Calu3 (cell line): Measurements from ENCODE around the gene SCN1B. TPM values are rescaled to one million over a fixed set of nuclear protein-coding genes. Genes with fewer than 3 reads are reported as not detected.

Experiments
- BruUV-seq: library from RNA; stranded (reverse); fragments of 400-500 nt; replicated peaks from 2 replicates; lab custom pipeline; 2021; lab: Mats Ljungman, UMichigan
- CTCF ChIA-PET: fragments of 300-600 bp; sonication (Branson Sonifier 250); formaldehyde crosslinking; loops from one replicate; lab custom pipeline; 2022; ENCODE audit warnings: antibody characterized with exemption; lab: Charles Lee
- DNase-seq: peaks from one replicate; pipeline ENCODE4 v3.0.0; 2022
- H3K27ac Mint-ChIP-seq: one replicate; pipeline ENCODE4 v1.8.0; 2022; ENCODE audit warnings: mixed read lengths; ENCODE audit not compliant: unreplicated experiment
- H3K27me3 Mint-ChIP-seq: one replicate; pipeline ENCODE4 v1.8.0; 2022; ENCODE audit warnings: mixed read lengths; ENCODE audit not compliant: unreplicated experiment
- H3K36me3 Mint-ChIP-seq: one replicate; pipeline ENCODE4 v1.8.0; 2022; ENCODE audit warnings: mild to moderate bottlenecking, moderate library complexity, mixed read lengths; ENCODE audit not compliant: insufficient read depth, unreplicated experiment
- H3K4me1 Mint-ChIP-seq: one replicate; pipeline ENCODE4 v1.8.0; 2022; ENCODE audit warnings: mild to moderate bottlenecking, low read depth, mixed read lengths; ENCODE audit not compliant: unreplicated experiment
- H3K4me3 Mint-ChIP-seq: one replicate; pipeline ENCODE4 v1.8.0; 2022; ENCODE audit warnings: mild to moderate bottlenecking, low read depth, moderate library complexity, mixed read lengths; ENCODE audit not compliant: unreplicated experiment
- H3K9me3 Mint-ChIP-seq: one replicate; pipeline ENCODE4 v1.8.0; 2022; ENCODE audit warnings: low read depth, mixed read lengths; ENCODE audit not compliant: unreplicated experiment
- CTCF ChIP-seq: fragments of 200-600 bp; IDR thresholded peaks from one replicate; pipeline ENCODE4 v1.8.0; 2022; ENCODE audit warnings: antibody characterized with exemption; ENCODE audit not compliant: unreplicated experiment
- intact Hi-C: fragments of 100-400 bp; cut with micrococcal nuclease; formaldehyde crosslinking; loops from one replicate; pipeline ENCODE4 v1.10.0; 2022; ENCODE audit not compliant: unreplicated experiment
- total RNA-seq: library from RNA; stranded (reverse); gene quantifications from 2 replicates; pipeline ENCODE4 v1.2.3, GENCODE V29; 2022

SCN1B gene
- total RNA-seq, 1 experiment from 2014 or later = 1.4 TPM

- Mint-ChIP-seq H3K36me3 (peaks cover 80% of the 10 kb centered on the region), H3K9me3 (no peaks in the 10 kb centered on the region), H3K4me3 (no peak overlapping the region), H3K27me3 (no peaks in the 10 kb centered on the region), H3K27ac (no peak overlapping the region), H3K4me1 (peaks cover 13% of the 10 kb centered on the region)
- DNase-seq = no peak
- intact Hi-C loops = no loop called here
- CTCF ChIA-PET = no interaction called here
- TF ChIP-seq CTCF = no peak
- BruUV-seq = no TSS peak
Measured at GRCh38 chr19:35017507-35017906, 12.8 kb upstream of the SCN1B start.

GRCh38 chr19:35018379-35018778, 11.9 kb upstream of the SCN1B start:
- H3K4me3 Mint-ChIP-seq = no peak overlapping the region
- H3K36me3 Mint-ChIP-seq = peaks cover 76% of the 10 kb centered on the region
- no peaks in the 10 kb centered on the region for H3K27me3 Mint-ChIP-seq
- BruUV-seq = no TSS peak
- intact Hi-C loops = no loop called here
- CTCF ChIA-PET = no interaction called here
- H3K4me1 Mint-ChIP-seq = peaks cover 4% of the 10 kb centered on the region
- no peaks in the 10 kb centered on the region for H3K9me3 Mint-ChIP-seq
- no peak overlapping the region for H3K27ac Mint-ChIP-seq
- TF ChIP-seq CTCF = no peak
- DNase-seq = no peak

- no peak for DNase-seq
- no TSS peak for BruUV-seq
- no peaks in the 10 kb centered on the region for H3K4me1 Mint-ChIP-seq
- H3K36me3 Mint-ChIP-seq = peaks cover 76% of the 10 kb centered on the region
- no peak overlapping the region for H3K27ac Mint-ChIP-seq
- H3K4me3 Mint-ChIP-seq = no peak overlapping the region
- no peaks in the 10 kb centered on the region for H3K27me3 Mint-ChIP-seq
- CTCF ChIA-PET = interaction anchor here (0.6 kb wide), 1 partner anchor 465 kb away, joined by 3 read pairs; no protein-coding TSS in a partner anchor
- no peak for TF ChIP-seq CTCF
- H3K9me3 Mint-ChIP-seq = no peaks in the 10 kb centered on the region
- intact Hi-C loops = no loop called here
Measured at GRCh38 chr19:35019144-35019543, 11.1 kb upstream of the SCN1B start.

GRCh38 chr19:35021016-35021415, 9.3 kb upstream of the SCN1B start:
- no peaks in the 10 kb centered on the region for H3K9me3 Mint-ChIP-seq
- no TSS peak for BruUV-seq
- intact Hi-C loops = no loop called here
- no peaks in the 10 kb centered on the region for H3K4me1 Mint-ChIP-seq
- CTCF ChIA-PET = interaction anchor here (1.1 kb wide), 1 partner anchor 120 kb away, joined by 3 read pairs; no protein-coding TSS in a partner anchor
- no peak for DNase-seq
- peaks cover 76% of the 10 kb centered on the region for H3K36me3 Mint-ChIP-seq
- H3K27me3 Mint-ChIP-seq = no peaks in the 10 kb centered on the region
- no peak overlapping the region for H3K27ac Mint-ChIP-seq
- no peak overlapping the region for H3K4me3 Mint-ChIP-seq
- no peak for TF ChIP-seq CTCF
